Mesenchymal stem cell (in vitro differentiated cells and primary cell): ENCODE measurements around the gene GPR158.

Experiments
- DNase-seq: peaks from one replicate; pipeline ENCODE4 v3.0.0-alpha.2; 2013
- H2AFZ ChIP-seq: one replicate; pipeline ENCODE4 v1.6.1; 2013; ENCODE audit warnings: low read depth, mild to moderate bottlenecking, control low read depth, inconsistent platforms, low read length, moderate library complexity
- H2AK5ac ChIP-seq: 2 replicates; pipeline ENCODE4 v1.6.1; 2013; ENCODE audit warnings: low read length, moderate library complexity, mild to moderate bottlenecking, inconsistent platforms; ENCODE audit not compliant: severe bottlenecking
- H2BK120ac ChIP-seq: one replicate; pipeline ENCODE4 v1.6.1; 2013; ENCODE audit warnings: low read depth, mild to moderate bottlenecking, inconsistent platforms, low read length, moderate library complexity
- H2BK12ac ChIP-seq, 2 experiments: one replicate each; pipeline ENCODE4 v1.6.1; 2013; ENCODE audit warnings: inconsistent platforms in 2 of 2, low read length in 2 of 2, mild to moderate bottlenecking in 2 of 2, moderate library complexity in 2 of 2, control low read depth in 1 of 2
- H2BK15ac ChIP-seq: one replicate; pipeline ENCODE4 v1.6.1; 2013; ENCODE audit warnings: mild to moderate bottlenecking, low read depth, inconsistent platforms; ENCODE audit not compliant: poor library complexity, severe bottlenecking
- H2BK5ac ChIP-seq: 2 replicates; pipeline ENCODE4 v1.6.1; 2013; ENCODE audit warnings: low read depth, mild to moderate bottlenecking, low read length, control low read depth, inconsistent platforms; ENCODE audit not compliant: poor library complexity, severe bottlenecking
- H3K14ac ChIP-seq, 2 experiments: one replicate each; pipeline ENCODE4 v1.6.1; 2013; ENCODE audit warnings: inconsistent platforms in 2 of 2, low read length in 2 of 2, control low read depth in 1 of 2, mild to moderate bottlenecking in 1 of 2, moderate library complexity in 1 of 2
- H3K18ac ChIP-seq, 2 experiments: one replicate each; pipeline ENCODE4 v1.6.1; 2013; ENCODE audit warnings: inconsistent platforms in 2 of 2, low read length in 2 of 2, control low read depth in 1 of 2, low read depth in 1 of 2, mild to moderate bottlenecking in 1 of 2
- H3K23ac ChIP-seq, 2 experiments: one replicate each; pipeline ENCODE4 v1.6.1; 2013; ENCODE audit warnings: inconsistent platforms in 2 of 2, low read length in 2 of 2, mild to moderate bottlenecking in 2 of 2, moderate library complexity in 2 of 2, control low read depth in 1 of 2
- H3K27ac ChIP-seq: 2 replicates; pipeline ENCODE4 v1.5.1; 2013; ENCODE audit warnings: mild to moderate bottlenecking, moderate library complexity, low read length, control low read depth, inconsistent platforms; ENCODE audit not compliant: poor library complexity, severe bottlenecking
- H3K27me3 ChIP-seq, 2 experiments: 2 replicates each; pipeline versions ENCODE4 v1.6.1 to v1.7.0; 2013; ENCODE audit warnings: low read length in 2 of 2, mild to moderate bottlenecking in 2 of 2, moderate library complexity in 2 of 2, control low read depth in 1 of 2, inconsistent platforms in 1 of 2; ENCODE audit not compliant: control insufficient read depth in 1 of 2, insufficient read depth in 1 of 2
- H3K36me3 ChIP-seq, 2 experiments: 2 replicates each; pipeline versions ENCODE4 v1.6.1 to v1.7.0; 2013; ENCODE audit warnings: low read length in 2 of 2, control low read depth in 1 of 2, inconsistent platforms in 1 of 2, low read depth in 1 of 2, mild to moderate bottlenecking in 1 of 2; ENCODE audit not compliant: insufficient read depth in 2 of 2, control insufficient read depth in 1 of 2
- H3K4ac ChIP-seq, 2 experiments: one replicate each; pipeline ENCODE4 v1.6.1; 2013; ENCODE audit warnings: inconsistent platforms in 2 of 2, low read length in 2 of 2, mild to moderate bottlenecking in 2 of 2, moderate library complexity in 2 of 2, control low read depth in 1 of 2, low read depth in 1 of 2
- H3K4me1 ChIP-seq: 2 replicates; pipeline ENCODE4 v1.6.1; 2013; ENCODE audit warnings: low read depth, low read length, control low read depth; ENCODE audit not compliant: control insufficient read depth, insufficient read depth
- H3K4me2 ChIP-seq: 2 replicates; pipeline ENCODE4 v1.6.1; 2013; ENCODE audit warnings: low read length, mild to moderate bottlenecking, inconsistent platforms; ENCODE audit not compliant: poor library complexity, severe bottlenecking
- H3K4me3 ChIP-seq, 2 experiments: 2 replicates each; pipeline versions ENCODE4 v1.5.1 to v1.7.0; 2013; ENCODE audit warnings: low read length in 2 of 2, mild to moderate bottlenecking in 2 of 2, control low read depth in 1 of 2, low read depth in 1 of 2; ENCODE audit not compliant: insufficient read depth in 1 of 2
- H3K79me1 ChIP-seq: replicated peaks from 2 replicates; pipeline ENCODE4 v1.6.1; 2013; ENCODE audit warnings: mild to moderate bottlenecking, control low read depth, low read length, inconsistent platforms; ENCODE audit not compliant: poor library complexity, severe bottlenecking
- H3K9ac ChIP-seq: 2 replicates; pipeline ENCODE4 v1.7.0; 2013; ENCODE audit warnings: mild to moderate bottlenecking, low read length, moderate library complexity
- H3K9me3 ChIP-seq: 2 replicates; pipeline ENCODE4 v1.7.0; 2013; ENCODE audit warnings: mild to moderate bottlenecking, low read length; ENCODE audit not compliant: control insufficient read depth
- H4K8ac ChIP-seq: one replicate; pipeline ENCODE4 v1.6.1; 2013; ENCODE audit warnings: inconsistent platforms, mild to moderate bottlenecking, low read length, moderate library complexity
- H4K91ac ChIP-seq: one replicate; pipeline ENCODE4 v1.6.1; 2013; ENCODE audit warnings: mild to moderate bottlenecking, low read length, inconsistent platforms
- WGBS: methylation state at CpG from one replicate; pipeline ENCODE4 v1.1.7; 2013; ENCODE audit warnings: mixed read lengths; 5-methylcytosine and 5-hydroxymethylcytosine counted together

GPR158 gene

GRCh38 chr10:25564351-25564750 lies 389.6 kb downstream of the GPR158 start:
- 79% methylated on average over 6 of the region's 6 CpGs for WGBS
- H3K23ac ChIP-seq = no peak overlapping the region
- H3K4me3 ChIP-seq = no peak overlapping the region
- no peaks in the 10 kb centered on the region for H3K79me1 ChIP-seq
- H3K9ac ChIP-seq = no peak overlapping the region
- no peak overlapping the region for H3K4me2 ChIP-seq
- H2BK120ac ChIP-seq = no peak overlapping the region
- H3K14ac ChIP-seq = no peak overlapping the region
- H2BK15ac ChIP-seq = no peak overlapping the region
- H3K18ac ChIP-seq = no peak overlapping the region
- no peak overlapping the region for H4K91ac ChIP-seq
- H2AFZ ChIP-seq = no peak overlapping the region
- H2AK5ac ChIP-seq = no peak overlapping the region
- no peak for DNase-seq
- H2BK12ac ChIP-seq = no peak overlapping the region
- no peaks in the 10 kb centered on the region for H3K4me1 ChIP-seq
- H3K27ac ChIP-seq = no peak overlapping the region
- H3K27me3 ChIP-seq = no peaks in the 10 kb centered on the region
- no peak overlapping the region for H3K4ac ChIP-seq
- H4K8ac ChIP-seq = no peak overlapping the region
- no peak overlapping the region for H2BK5ac ChIP-seq
- no peaks in the 10 kb centered on the region for H3K36me3 ChIP-seq
- H3K9me3 ChIP-seq = no peaks in the 10 kb centered on the region

- H2AFZ ChIP-seq = no peak overlapping the region
- DNase-seq = no peak
- no peak overlapping the region for H3K4me3 ChIP-seq
- H3K4me2 ChIP-seq = no peak overlapping the region
- H2BK12ac ChIP-seq = no peak overlapping the region
- H2AK5ac ChIP-seq = no peak overlapping the region
- no peak overlapping the region for H3K23ac ChIP-seq
- H4K8ac ChIP-seq = no peak overlapping the region
- WGBS = 75% methylated on average over 7 of the region's 7 CpGs
- no peaks in the 10 kb centered on the region for H3K9me3 ChIP-seq
- H2BK5ac ChIP-seq = no peak overlapping the region
- no peak overlapping the region for H3K4ac ChIP-seq
- H2BK15ac ChIP-seq = no peak overlapping the region
- no peak overlapping the region for H3K18ac ChIP-seq
- no peak overlapping the region for H3K9ac ChIP-seq
- no peaks in the 10 kb centered on the region for H3K4me1 ChIP-seq
- no peak overlapping the region for H3K27ac ChIP-seq
- no peaks in the 10 kb centered on the region for H3K36me3 ChIP-seq
- no peak overlapping the region for H4K91ac ChIP-seq
- H3K27me3 ChIP-seq = no peaks in the 10 kb centered on the region
- no peak overlapping the region for H2BK120ac ChIP-seq
- H3K79me1 ChIP-seq = no peaks in the 10 kb centered on the region
- no peak overlapping the region for H3K14ac ChIP-seq
Observed at GRCh38 chr10:25565570-25565969, 390.8 kb downstream of the GPR158 start.

- H3K9ac ChIP-seq = no peak overlapping the region
- H4K8ac ChIP-seq = no peak overlapping the region
- H2AFZ ChIP-seq = no peak overlapping the region
- H2BK120ac ChIP-seq = no peak overlapping the region
- DNase-seq = no peak
- H3K27me3 ChIP-seq = no peaks in the 10 kb centered on the region
- no peak overlapping the region for H2BK12ac ChIP-seq
- no peak overlapping the region for H3K4ac ChIP-seq
- H3K9me3 ChIP-seq = no peaks in the 10 kb centered on the region
- no peak overlapping the region for H3K14ac ChIP-seq
- H3K4me2 ChIP-seq = no peak overlapping the region
- H2BK5ac ChIP-seq = no peak overlapping the region
- H3K79me1 ChIP-seq = no peaks in the 10 kb centered on the region
- no peak overlapping the region for H3K27ac ChIP-seq
- H2BK15ac ChIP-seq = no peak overlapping the region
- H4K91ac ChIP-seq = no peak overlapping the region
- H3K4me1 ChIP-seq = no peaks in the 10 kb centered on the region
- no peak overlapping the region for H3K23ac ChIP-seq
- no peak overlapping the region for H2AK5ac ChIP-seq
- WGBS = 92% methylated on average over 2 of the region's 3 CpGs
- no peaks in the 10 kb centered on the region for H3K36me3 ChIP-seq
- H3K4me3 ChIP-seq = no peak overlapping the region
- no peak overlapping the region for H3K18ac ChIP-seq
Observed at GRCh38 chr10:25573316-25573715, 398.5 kb downstream of the GPR158 start.

- Histone ChIP-seq H3K4me1 (no peaks in the 10 kb centered on the region), H3K27me3 (no peaks in the 10 kb centered on the region), H4K91ac (no peak overlapping the region), H2BK12ac (no peak overlapping the region), H3K4ac (no peak overlapping the region), H3K4me2 (no peak overlapping the region), H3K9ac (no peak overlapping the region), H3K4me3 (no peak overlapping the region), H3K36me3 (no peaks in the 10 kb centered on the region), H2BK15ac (no peak overlapping the region), H3K23ac (no peak overlapping the region), H3K14ac (no peak overlapping the region), H4K8ac (no peak overlapping the region), H3K18ac (no peak overlapping the region), H3K9me3 (no peaks in the 10 kb centered on the region), H3K27ac (no peak overlapping the region), H3K79me1 (no peaks in the 10 kb centered on the region), H2BK120ac (no peak overlapping the region), H2AFZ (no peak overlapping the region), H2BK5ac (no peak overlapping the region), H2AK5ac (no peak overlapping the region)
- no peak for DNase-seq
- 62% methylated on average over 7 of the region's 7 CpGs for WGBS
Observed at GRCh38 chr10:25575343-25575742, 400.5 kb downstream of the GPR158 start.
